SK-MEL-5 (cell line): ENCODE data around the gene PRKG1. TPM values are rescaled to one million over a fixed set of nuclear protein-coding genes. Genes with fewer than 3 reads are reported as not detected.
"Not testable (repeated sequence)": the region's sequence is repeated elsewhere in the genome, so short reads cannot be mapped to it uniquely, and the experiment has no call there.

Source experiments
- DNase-seq: peaks from one replicate; pipeline ENCODE4 v3.0.0-alpha.2; 2016; ENCODE audit warnings: low read depth, low spot score
- in situ Hi-C: cut with HindIII; loops from 2 replicates; pipeline ENCODE4 v1.10.0; 2016; ENCODE audit warnings: low sequenced_read_pairs, high pct_unique_total_duplicates, low pct_unique_long_range_greater_than_20kb
- total RNA-seq: library from RNA; depleted of rRNA; stranded (reverse); fragments of >200 nt; shearing (Covaris generic); gene quantifications from 2 replicates; pipeline ENCODE4 v1.2.3, GENCODE V29; 2014

PRKG1 gene
- total RNA-seq, 1 experiment from 2014 or later, result 4.6 TPM

- no peak for DNase-seq
- in situ Hi-C loops, result no loop called here
Observed at GRCh38 chr10:52208365-52208764, 1134.1 kb downstream of the PRKG1 start.

GRCh38 chr10:52210161-52210560 lies 1135.9 kb downstream of the PRKG1 start:
- in situ Hi-C loops, result no loop called here
- DNase-seq, result no peak

DNA sequence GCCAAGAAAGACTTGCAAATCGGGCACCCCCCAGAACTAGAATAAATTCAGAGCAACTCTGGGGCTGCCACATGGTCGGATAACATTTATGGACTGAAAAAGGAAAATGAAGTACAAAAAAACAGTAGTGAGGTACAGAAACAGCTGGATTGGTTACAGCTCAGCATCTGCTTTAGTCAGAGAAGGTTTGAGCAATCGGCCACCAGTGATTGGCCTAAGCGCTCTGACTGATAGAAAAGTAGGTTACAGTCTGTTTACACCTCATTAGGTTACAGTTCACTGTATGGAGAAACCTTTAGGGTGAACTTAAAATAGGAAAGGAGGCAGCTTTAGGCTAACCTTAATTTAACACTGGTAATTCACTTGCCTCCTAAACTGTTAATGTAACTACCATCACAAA lies 1137.8 kb downstream of the PRKG1 start:
- no peak for DNase-seq
- in situ Hi-C loops, result no loop called here

- in situ Hi-C loops, result no loop called here
Observed at GRCh38 chr10:52212802-52213201, 1138.5 kb downstream of the PRKG1 start.

DNA sequence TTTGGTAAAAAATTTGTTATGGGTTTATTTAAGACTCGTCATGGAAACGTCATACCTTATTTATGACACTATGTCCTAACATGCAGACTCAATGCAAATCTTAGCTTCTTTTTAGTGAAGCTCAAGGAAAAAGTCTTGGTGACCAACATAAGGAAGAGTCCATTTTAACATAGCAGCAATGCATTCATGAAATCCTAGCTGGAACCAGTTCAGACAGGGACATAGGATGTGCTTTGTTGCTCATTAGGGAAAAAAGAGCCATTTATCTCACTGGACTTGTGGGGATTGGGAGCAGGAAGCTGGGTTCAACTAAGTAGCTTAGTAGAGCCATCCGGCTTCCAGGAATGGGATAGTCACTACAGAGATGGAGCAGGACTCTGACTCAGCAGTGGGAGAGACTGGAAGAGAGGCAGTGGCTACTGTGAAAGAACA lies 1139.0 kb downstream of the PRKG1 start:
- DNase-seq, result peak; percentile 65
- in situ Hi-C loops, result no loop called here

More at GRCh38 chr10:52212802-52213201, 1138.5 kb downstream of the PRKG1 start:
- DNase-seq, result no peak

DNA sequence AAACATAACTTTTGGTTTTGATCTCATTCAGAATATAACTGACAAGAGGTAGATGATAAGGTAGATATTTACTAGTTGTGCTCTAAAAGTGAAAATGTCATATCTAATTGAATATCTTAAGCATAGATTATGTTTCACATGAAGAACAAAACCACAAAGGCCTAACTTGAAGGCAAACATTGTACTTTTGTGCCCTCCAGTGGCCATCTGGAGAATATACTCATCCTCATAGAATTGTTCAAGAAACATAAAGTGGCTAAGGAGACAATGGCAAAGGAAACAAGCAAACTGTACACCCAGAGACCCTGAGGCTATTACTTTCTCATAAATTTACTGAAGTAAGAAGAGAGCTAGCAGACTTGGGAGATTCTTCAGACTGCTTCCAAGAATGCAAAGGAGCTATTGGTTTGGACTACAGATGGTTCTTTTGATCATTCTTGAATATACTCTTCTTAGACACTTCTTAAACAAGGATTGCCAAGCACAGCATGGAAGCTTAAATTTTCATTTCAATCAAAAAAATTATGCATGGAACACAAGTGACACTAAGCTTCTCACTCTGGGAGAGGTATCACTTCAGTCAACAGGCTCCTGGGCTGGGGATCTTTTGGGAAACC lies 1141.6 kb downstream of the PRKG1 start:
- DNase-seq, result peak; percentile 84
- in situ Hi-C loops, result no loop called here

- in situ Hi-C loops, result no loop called here
- DNase-seq, result peak; percentile 65
Observed at GRCh38 chr10:52216852-52217251, 1142.6 kb downstream of the PRKG1 start.

DNA sequence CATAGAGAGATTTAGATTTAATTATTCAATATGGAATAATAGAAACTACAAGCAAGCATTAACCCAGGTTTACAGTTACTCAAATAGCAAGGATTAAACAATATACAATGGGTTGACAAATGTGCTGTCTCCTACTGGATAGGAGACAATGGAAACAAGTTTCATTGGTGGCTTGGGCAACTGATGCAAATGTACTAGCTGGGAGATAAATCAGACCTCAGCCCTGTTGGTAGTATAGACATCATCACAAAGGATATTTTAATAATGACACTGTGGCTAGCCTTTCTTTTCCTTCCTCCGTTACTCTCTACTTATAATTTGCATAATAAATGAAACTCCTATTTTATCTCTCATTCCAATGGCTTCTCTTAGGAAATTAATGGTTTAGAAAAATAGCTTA lies 1143.2 kb downstream of the PRKG1 start:
- in situ Hi-C loops, result no loop called here

GRCh38 chr10:52220947-52221346 lies 1146.7 kb downstream of the PRKG1 start:
- DNase-seq, result no peak
- in situ Hi-C loops, result no loop called here

More for the DNA sequence above, 1143.2 kb downstream of the PRKG1 start:
- DNase-seq, result no peak

DNA sequence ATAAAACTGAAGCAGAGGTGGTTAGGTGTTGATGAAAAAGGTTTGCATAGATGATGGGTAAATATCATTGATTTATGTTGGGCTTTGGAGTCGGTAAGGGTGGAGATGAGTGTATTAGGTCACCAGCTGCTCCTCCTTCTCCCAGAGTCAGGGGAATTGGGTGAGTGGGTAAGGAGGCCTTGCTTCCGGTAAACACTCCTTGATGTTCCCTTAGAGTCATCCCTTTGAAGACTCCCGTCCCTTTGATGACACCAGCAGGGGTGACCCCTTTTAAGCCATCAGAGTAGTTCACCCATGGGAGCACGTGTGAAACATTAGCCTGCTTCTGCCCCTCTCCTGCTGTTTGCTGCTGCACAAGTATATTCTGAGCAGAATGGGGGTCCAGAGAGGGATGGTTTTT lies 1147.6 kb downstream of the PRKG1 start:
- DNase-seq, result no peak
- in situ Hi-C loops, result no loop called here

GRCh38 chr10:52226197-52226847 lies 1152.0 kb downstream of the PRKG1 start:
- DNase-seq, result peak; percentile 28

GRCh38 chr10:52228556-52228955 lies 1154.3 kb downstream of the PRKG1 start:
- DNase-seq, result no peak
- in situ Hi-C loops, result no loop called here

More at GRCh38 chr10:52226197-52226847, 1152.0 kb downstream of the PRKG1 start:
- in situ Hi-C loops, result no loop called here

DNA sequence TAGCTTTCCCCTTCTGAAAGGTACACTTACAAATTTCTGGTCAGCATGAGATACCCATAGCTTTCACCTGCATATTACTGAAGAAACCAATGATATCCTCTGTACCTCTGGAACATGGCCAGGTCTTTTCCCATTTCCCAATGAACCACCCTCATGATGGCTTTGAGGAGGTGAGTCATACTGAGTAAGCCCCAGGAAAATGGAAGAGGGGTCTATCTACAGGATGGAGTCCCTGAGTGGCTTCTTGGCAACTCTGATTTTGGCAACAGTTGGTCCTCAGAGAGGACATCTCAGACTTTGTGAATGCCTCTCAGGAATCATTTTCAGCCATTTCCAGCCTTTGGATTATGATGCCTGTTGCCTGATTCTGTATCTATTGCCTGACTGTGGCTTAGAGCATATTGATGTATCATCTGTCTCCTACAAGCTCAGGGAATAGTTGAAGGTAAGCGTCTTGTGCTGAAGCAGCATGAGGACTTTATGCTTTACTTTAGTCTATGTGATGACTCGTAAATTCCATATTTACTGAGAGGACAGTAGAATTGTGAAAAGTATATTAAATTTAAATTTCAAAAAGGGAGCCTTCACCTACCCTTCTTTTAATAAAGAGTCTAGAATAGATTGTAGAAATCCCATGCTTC lies 1155.1 kb downstream of the PRKG1 start:
- in situ Hi-C loops, result no loop called here
- DNase-seq, result no peak

GRCh38 chr10:52232561-52233350 lies 1158.5 kb downstream of the PRKG1 start:
- in situ Hi-C loops, result no loop called here
- no peak for DNase-seq

DNA sequence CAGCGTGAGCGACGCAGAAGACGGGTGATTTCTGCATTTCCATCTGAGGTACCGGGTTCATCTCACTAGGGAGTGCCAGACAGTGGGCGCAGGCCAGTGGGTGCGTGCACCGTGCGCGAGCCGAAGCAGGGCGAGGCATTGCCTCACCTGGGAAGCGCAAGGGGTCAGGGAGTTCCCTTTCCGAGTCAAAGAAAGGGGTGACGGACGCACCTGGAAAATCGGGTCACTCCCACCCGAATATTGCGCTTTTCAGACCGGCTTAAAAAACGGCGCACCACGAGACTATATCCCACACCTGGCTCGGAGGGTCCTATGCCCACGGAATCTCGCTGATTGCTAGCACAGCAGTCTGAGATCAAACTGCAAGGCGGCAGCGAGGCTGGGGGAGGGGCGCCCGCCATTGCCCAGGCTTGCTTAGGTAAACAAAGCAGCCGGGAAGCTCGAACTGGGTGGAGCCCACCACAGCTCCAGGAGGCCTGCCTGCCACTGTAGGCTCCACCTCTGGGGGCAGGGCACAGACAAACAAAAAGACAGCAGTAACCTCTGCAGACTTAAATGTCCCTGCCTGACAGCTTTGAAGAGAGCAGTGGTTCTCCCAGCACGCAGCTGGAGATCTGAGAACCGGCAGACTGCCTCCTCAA lies 1159.2 kb downstream of the PRKG1 start:
- in situ Hi-C loops, DNase-seq: not testable (repeated sequence)

DNA sequence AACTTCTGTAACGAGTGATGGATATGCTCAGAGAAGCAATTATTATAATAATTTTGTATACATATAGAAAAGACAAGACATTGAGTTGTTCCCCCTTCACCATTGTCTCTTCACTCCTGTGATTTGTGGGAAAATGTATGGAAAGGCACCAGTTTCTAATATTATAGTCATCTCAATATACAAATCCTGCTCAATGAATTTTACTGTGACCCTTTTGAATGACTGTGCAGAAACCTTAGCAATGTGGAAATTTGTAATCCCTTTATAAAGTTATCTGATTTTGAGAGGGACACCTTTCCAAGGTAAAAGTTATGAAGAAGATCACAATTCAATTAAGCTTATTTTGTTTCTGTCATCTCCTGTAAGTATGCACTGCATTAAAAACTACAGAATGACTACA lies 1165.5 kb downstream of the PRKG1 start:
- in situ Hi-C loops, result no loop called here

DNA sequence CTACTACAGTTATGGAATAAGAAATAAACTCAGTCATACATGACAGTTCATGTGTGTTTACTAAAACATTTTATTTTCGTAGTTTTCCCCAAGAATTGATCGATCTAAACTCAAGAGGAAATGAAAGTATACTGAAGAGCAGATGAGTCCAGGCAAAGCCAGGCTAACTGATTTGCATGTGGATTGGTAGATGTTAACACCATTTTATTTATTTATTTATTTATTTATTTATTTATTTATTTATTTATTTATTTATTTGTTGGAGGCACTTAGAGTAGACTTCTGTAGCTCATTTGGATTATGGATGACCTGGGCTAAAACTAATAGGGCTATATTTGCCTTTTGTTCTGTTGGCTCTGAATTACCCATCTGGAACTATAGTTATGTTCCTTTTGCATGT lies 1171.3 kb downstream of the PRKG1 start:
- no peak for DNase-seq
- in situ Hi-C loops, result no loop called here

More for the DNA sequence above, 1165.5 kb downstream of the PRKG1 start:
- no peak for DNase-seq

DNA sequence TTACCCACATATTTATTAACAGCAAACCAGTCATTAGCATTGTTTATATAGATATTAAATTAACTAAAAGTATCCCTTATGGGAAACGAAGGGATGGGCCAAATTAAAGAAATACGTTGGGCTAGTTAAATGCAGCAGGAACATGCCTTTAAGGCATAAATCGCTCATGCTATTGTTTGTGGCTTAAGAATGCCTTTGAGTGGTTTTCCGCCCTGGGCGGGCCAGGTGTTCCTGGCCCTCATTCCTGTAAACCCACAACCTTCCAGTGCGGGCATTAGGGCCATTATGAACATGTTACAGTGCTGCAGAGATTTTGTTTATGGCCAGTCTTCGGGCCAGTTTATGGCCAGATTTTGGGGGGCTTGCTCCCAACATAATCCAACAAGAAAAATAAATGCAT lies 1173.6 kb downstream of the PRKG1 start:
- in situ Hi-C loops, DNase-seq: not testable (repeated sequence)
